Psoas muscle (tissue), 8 donors: ENCODE measurements around the gene TGFBRAP1. TPM values are rescaled to one million over a fixed set of nuclear protein-coding genes. Genes with fewer than 3 reads are reported as not detected.

Experiments used
- ATAC-seq, 4 donors: fragments of 200-7000 bp; cut with Tn5 transposase; one replicate each; pipeline ENCODE4 v1.9.1; 2020; ENCODE audit warnings: moderate library complexity in 3 of 4, mild to moderate bottlenecking in 2 of 4
- DNase-seq, 2 donors: peaks; one replicate each; pipeline ENCODE4 v3.0.0-alpha.2; 2020
- H3K27ac ChIP-seq: fragments of 200-600 bp; one replicate; pipeline ENCODE4 v1.8.0; 2022
- H3K27me3 ChIP-seq, 3 donors: fragments of 200-600 bp in 1 of 3; one replicate each; pipeline versions ENCODE4 v1.6.1 to v1.8.0; 2013 to 2022; ENCODE audit warnings: low read length in 2 of 3, mild to moderate bottlenecking in 2 of 3, moderate library complexity in 1 of 3; ENCODE audit not compliant: insufficient read depth in 3 of 3
- H3K36me3 ChIP-seq, 2 donors: fragments of 200-600 bp in 1 of 2; one replicate each; pipeline versions ENCODE4 v1.6.1 to v1.8.0; 2013 to 2022; ENCODE audit warnings: low read depth in 1 of 2, mild to moderate bottlenecking in 1 of 2, moderate library complexity in 1 of 2; ENCODE audit not compliant: insufficient read depth in 1 of 2
- H3K4me1 ChIP-seq: fragments of 200-600 bp; one replicate; pipeline ENCODE4 v1.8.0; 2022
- H3K4me3 ChIP-seq: fragments of 200-600 bp; one replicate; pipeline ENCODE4 v1.8.0; 2022; ENCODE audit warnings: mild to moderate bottlenecking
- H3K9me3 ChIP-seq: fragments of 200-600 bp; one replicate; pipeline ENCODE4 v1.8.0; 2022
- CTCF ChIP-seq: fragments of 200-600 bp; IDR thresholded peaks from one replicate; pipeline ENCODE4 v1.8.0; 2022; ENCODE audit warnings: antibody characterized with exemption
- WGBS, 3 donors: extraction: QIAGEN DNeasy Blood & Tissue Kit; methylation state at CpG; one replicate each; pipeline versions ENCODE4 v1.1.6 to v1.1.7; 2013; 5-methylcytosine and 5-hydroxymethylcytosine counted together
- intact Hi-C, 2 donors: fragments of 100-400 bp; cut with DNase I; formaldehyde crosslinking; loops; one replicate each; pipeline versions ENCODE4 v1.11.0 to v1.14.2; 2022
- polyA plus RNA-seq, 3 donors: library from polyadenylated mRNA; stranded (reverse); fragments of 200-250 nt; gene quantifications; one replicate each; pipeline ENCODE4 v1.2.3, GENCODE V29; 2013
- total RNA-seq, 4 donors: library from RNA; stranded (reverse); fragmentation: NEBNext Ultra II Directional in 2 of 4; extraction: Animal tissue kit (Norgen Biotek cat#: 25700) in 2 of 4; gene quantifications; one replicate each; pipeline versions ENCODE4 v1.2.1 to v1.2.4, GENCODE V29; 2021 to 2023
- donor health status: healthy with polysubstance abuse.
- donor health status: DM: no; HTN: no; CAD: no; lungs with moderate emphysema.
- donor health status: Bipolar disorder and iron deficiency.
- donor health status: healthy.
- donor health status: DM: yes; HTN: yes; CAD: no.
- donor health status: DM: no; HTN: no; CAD: no.
- donor health status: DM: no; HTN: no; CAD: no.
- donor health status: DM: yes; HTN: yes; CAD: no.

The TGFBRAP1 gene
- total and polyA plus RNA-seq, 7 donors, result 5.4 to 21.4 (median 16.3) TPM

GRCh38 chr2:105224444-105224843, 105.1 kb downstream of the TGFBRAP1 start:
- no peaks in the 10 kb centered on the region for H3K36me3 ChIP-seq
- H3K9me3 ChIP-seq, result no peaks in the 10 kb centered on the region
- intact Hi-C loops, result no loop called here
- no peak overlapping the region for H3K27ac ChIP-seq
- H3K4me3 ChIP-seq, result no peak overlapping the region
- no peak for ATAC-seq
- no peaks in the 10 kb centered on the region for H3K4me1 ChIP-seq
- no peak for DNase-seq
- no peak for TF ChIP-seq CTCF
- WGBS, 3 donors, result 68 to 70% (median 70%) methylated on average over 9 of the region's 9 CpGs
- no peaks in the 10 kb centered on the region for H3K27me3 ChIP-seq

GRCh38 chr2:105220604-105221003, 108.9 kb downstream of the TGFBRAP1 start:
- Histone ChIP-seq H3K4me1 (no peaks in the 10 kb centered on the region), H3K27me3 (no peaks in the 10 kb centered on the region), H3K4me3 (no peak overlapping the region), H3K27ac (no peak overlapping the region), H3K9me3 (no peaks in the 10 kb centered on the region), H3K36me3 (no peaks in the 10 kb centered on the region)
- 69 to 83% (median 71%) methylated on average over 3 of the region's 3 CpGs for WGBS, 3 donors
- ATAC-seq (no peak), DNase-seq (no peak)
- TF ChIP-seq CTCF, result no peak
- intact Hi-C loops, result no loop called here

GRCh38 chr2:105215586-105216192, 113.8 kb downstream of the TGFBRAP1 start:
- TF ChIP-seq CTCF, result no peak
- H3K27ac ChIP-seq, result no peak overlapping the region
- DNase-seq (no peak), ATAC-seq (no peak)
- intact Hi-C loops, result no loop called here
- H3K4me3 ChIP-seq, result no peak overlapping the region
- H3K4me1 ChIP-seq, result no peaks in the 10 kb centered on the region
- H3K9me3 ChIP-seq, result no peaks in the 10 kb centered on the region
- H3K27me3 ChIP-seq, result no peaks in the 10 kb centered on the region
- no peaks in the 10 kb centered on the region for H3K36me3 ChIP-seq
- WGBS, 3 donors, result 60 to 71% (median 63%) methylated on average over 5 of the region's 5 CpGs

Other genes starting within 250 kb of the TGFBRAP1 start
- not detected for gene GPR45, start 88.0 kb downstream of the TGFBRAP1 start, total RNA-seq
- under 1 TPM in 1 of 3 donors, not detected in 2; 0.03 TPM for gene GPR45, start 88.0 kb downstream of the TGFBRAP1 start, polyA plus RNA-seq
- 10 to 100 TPM; 14.8 to 19.4 (median 15.5) TPM for gene C2orf49, start 7.8 kb upstream of the TGFBRAP1 start, total RNA-seq
- gene C2orf49, start 7.8 kb upstream of the TGFBRAP1 start, polyA plus RNA-seq, result 10 to 100 TPM; 13.2 to 24.6 (median 14.3) TPM
- 100 to 1,000 TPM in 1 of 4 donors, 10 to 100 TPM in 3; 33.5 to 114 (median 51.7) TPM for gene FHL2, start 69.3 kb upstream of the TGFBRAP1 start, total RNA-seq
- 10 to 100 TPM; 24.7 to 40.9 (median 28.5) TPM for gene FHL2, start 69.3 kb upstream of the TGFBRAP1 start, polyA plus RNA-seq